Thyroid gland (tissue), 4 donors: Measurements from ENCODE around the gene PROK1. TPM values are rescaled to one million over a fixed set of nuclear protein-coding genes. Genes with fewer than 3 reads are reported as not detected.

Experiments
- DNase-seq, 2 donors: peaks; one replicate each; pipeline ENCODE4 v3.0.0-alpha.2; 2019
- H3K27ac ChIP-seq, 3 donors: fragments of 200-600 bp; sonication (generic); 1 replicate in 2 of 3; 2 replicates in 1 of 3; pipeline ENCODE4 v1.5.1; 2016 to 2019; ENCODE audit warnings: mild to moderate bottlenecking in 1 of 3, moderate library complexity in 1 of 3
- H3K27me3 ChIP-seq: fragments of 200-600 bp; sonication (generic); one replicate; pipeline ENCODE4 v1.5.1; 2019
- H3K36me3 ChIP-seq, 2 donors: fragments of 200-600 bp; sonication (generic); one replicate each; pipeline ENCODE4 v1.5.1; 2016 to 2019
- H3K4me1 ChIP-seq, 2 donors: fragments of 200-600 bp; sonication (generic); one replicate each; pipeline ENCODE4 v1.5.1; 2017 to 2019
- H3K4me3 ChIP-seq, 3 donors: fragments of 200-600 bp; sonication (generic); replicated peaks in 1 of 3; 1 replicate in 2 of 3; 2 replicates in 1 of 3; pipeline ENCODE4 v1.5.1; 2016; ENCODE audit warnings: mild to moderate bottlenecking in 1 of 3
- H3K9me3 ChIP-seq: fragments of 200-600 bp; sonication (generic); one replicate; pipeline ENCODE4 v1.5.1; 2017
- POLR2A ChIP-seq, 2 donors: fragments of 450-650 bp; IDR thresholded peaks; one replicate each; pipeline ENCODE4 v1.6.1; 2017; ENCODE audit warnings: antibody characterized with exemption in 2 of 2, mild to moderate bottlenecking in 2 of 2, moderate library complexity in 1 of 2
- WGBS, 2 donors: methylation state at CpG; one replicate each; pipeline ENCODE4 v1.1.5; 2017; 5-methylcytosine and 5-hydroxymethylcytosine counted together
- intact Hi-C: fragments of 100-400 bp; cut with DNase I; formaldehyde crosslinking; loops from one replicate; pipeline ENCODE4 v1.15.1; 2023
- total RNA-seq, 4 donors: library from RNA; depleted of rRNA; stranded (reverse); fragments of >200 nt; gene quantifications; one replicate each; pipeline ENCODE4 v1.2.3, GENCODE V29; 2016
- TF ChIP-seq, protein P1 (sequence below), 6 experiments: fragments of 200-600 bp in 3 of 6; fragments of 450-650 bp in 3 of 6; sonication (generic) in 3 of 6; IDR thresholded peaks; one replicate each; pipeline ENCODE4 v1.5.1; 2016 to 2019; ENCODE audit warnings: antibody characterized with exemption in 6 of 6, mild to moderate bottlenecking in 2 of 6, inconsistent platforms in 1 of 6, moderate library complexity in 1 of 6

The PROK1 gene
- total RNA-seq, 4 donors from 2014 or later, result 0.33 TPM; not detected in 3

DNA sequence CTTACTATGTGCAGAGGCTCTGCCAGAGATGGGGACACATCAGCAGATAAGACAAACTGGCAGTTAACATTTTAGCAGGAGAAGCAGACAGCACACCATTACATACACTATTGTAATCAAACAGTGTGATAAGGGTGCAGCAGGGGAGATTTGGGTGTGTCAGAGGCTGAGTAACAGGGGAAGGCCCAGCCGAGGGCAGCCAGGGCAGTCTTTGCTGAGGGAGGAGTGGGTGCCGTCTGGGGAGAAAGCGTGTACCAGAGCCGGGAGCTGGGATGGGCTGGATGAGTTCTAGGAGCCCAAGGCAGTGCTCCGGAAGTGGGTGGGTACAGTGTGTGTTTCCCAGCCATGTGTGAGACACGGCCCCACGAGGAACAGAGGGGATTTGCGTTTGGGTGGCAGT, 36.8 kb downstream of the PROK1 start:
- Histone ChIP-seq H3K27me3 (no peaks in the 10 kb centered on the region), H3K4me1 (no peaks in the 10 kb centered on the region), H3K4me3 (no peak overlapping the region), H3K27ac (no peak overlapping the region), H3K36me3 (no peaks in the 10 kb centered on the region), H3K9me3 (no peaks in the 10 kb centered on the region)
- 61 to 63% methylated on average over 6 to 8 of the region's 8 CpGs for WGBS, 2 donors
- DNase-seq, result no peak
- intact Hi-C loops, result no loop called here
- TF ChIP-seq, protein P1, sequence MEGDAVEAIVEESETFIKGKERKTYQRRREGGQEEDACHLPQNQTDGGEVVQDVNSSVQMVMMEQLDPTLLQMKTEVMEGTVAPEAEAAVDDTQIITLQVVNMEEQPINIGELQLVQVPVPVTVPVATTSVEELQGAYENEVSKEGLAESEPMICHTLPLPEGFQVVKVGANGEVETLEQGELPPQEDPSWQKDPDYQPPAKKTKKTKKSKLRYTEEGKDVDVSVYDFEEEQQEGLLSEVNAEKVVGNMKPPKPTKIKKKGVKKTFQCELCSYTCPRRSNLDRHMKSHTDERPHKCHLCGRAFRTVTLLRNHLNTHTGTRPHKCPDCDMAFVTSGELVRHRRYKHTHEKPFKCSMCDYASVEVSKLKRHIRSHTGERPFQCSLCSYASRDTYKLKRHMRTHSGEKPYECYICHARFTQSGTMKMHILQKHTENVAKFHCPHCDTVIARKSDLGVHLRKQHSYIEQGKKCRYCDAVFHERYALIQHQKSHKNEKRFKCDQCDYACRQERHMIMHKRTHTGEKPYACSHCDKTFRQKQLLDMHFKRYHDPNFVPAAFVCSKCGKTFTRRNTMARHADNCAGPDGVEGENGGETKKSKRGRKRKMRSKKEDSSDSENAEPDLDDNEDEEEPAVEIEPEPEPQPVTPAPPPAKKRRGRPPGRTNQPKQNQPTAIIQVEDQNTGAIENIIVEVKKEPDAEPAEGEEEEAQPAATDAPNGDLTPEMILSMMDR (IDR thresholded peaks at IDR 0.05), result no peak
- no peak for TF ChIP-seq POLR2A (IDR thresholded peaks at IDR 0.05)

DNA sequence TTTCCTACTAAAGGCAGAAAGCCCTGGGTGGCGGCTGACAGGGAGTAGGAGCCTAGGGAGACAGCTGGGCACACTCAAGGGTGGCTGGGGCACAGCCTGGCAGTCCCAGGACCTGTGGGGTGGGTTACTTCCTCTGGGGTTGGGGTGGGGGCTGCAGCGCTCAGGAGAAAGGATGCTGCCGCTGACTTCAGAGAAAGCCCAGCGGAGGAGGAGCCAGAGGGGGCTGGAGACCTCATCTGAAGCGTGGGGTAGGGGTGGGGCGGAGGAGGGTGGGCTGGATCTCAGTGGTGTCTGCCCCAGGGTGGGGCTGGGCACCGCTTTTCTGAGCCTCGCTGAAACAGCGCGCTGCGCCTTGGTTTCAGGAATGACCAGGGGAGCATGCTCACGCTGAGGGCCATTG, 37.2 kb downstream of the PROK1 start:
- Histone ChIP-seq H3K27ac (no peak overlapping the region), H3K27me3 (no peaks in the 10 kb centered on the region), H3K36me3 (no peaks in the 10 kb centered on the region), H3K9me3 (no peaks in the 10 kb centered on the region), H3K4me1 (no peaks in the 10 kb centered on the region), H3K4me3 (no peak overlapping the region)
- TF ChIP-seq, protein P1 (IDR thresholded peaks at IDR 0.05), result no peak
- no peak for TF ChIP-seq POLR2A (IDR thresholded peaks at IDR 0.05)
- intact Hi-C loops, result no loop called here
- WGBS, 2 donors, result 83 to 89% methylated on average over 4 to 10 of the region's 12 CpGs
- no peak for DNase-seq

DNA sequence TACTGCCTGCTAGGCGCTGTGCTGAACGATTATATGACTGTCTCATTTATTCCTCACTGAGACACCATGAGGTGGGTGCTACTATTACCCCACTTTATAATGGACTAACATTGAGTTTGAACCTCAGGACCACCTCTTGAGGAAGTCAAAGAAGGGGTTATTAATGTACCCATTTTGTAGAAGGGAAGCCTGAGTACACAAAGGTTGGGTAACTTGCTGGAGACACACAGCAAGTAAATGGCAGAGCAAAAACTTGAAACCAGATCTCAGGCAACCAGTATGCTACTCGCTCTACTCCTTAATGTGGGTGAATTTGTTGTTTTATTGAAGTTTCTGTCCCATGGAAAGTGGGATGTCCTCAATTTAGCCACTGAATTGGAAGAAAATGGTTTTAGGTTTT, 37.9 kb downstream of the PROK1 start:
- Histone ChIP-seq H3K4me3 (no peak overlapping the region), H3K27ac (no peak overlapping the region), H3K4me1 (no peaks in the 10 kb centered on the region), H3K27me3 (no peaks in the 10 kb centered on the region), H3K9me3 (no peaks in the 10 kb centered on the region), H3K36me3 (no peaks in the 10 kb centered on the region)
- intact Hi-C loops, result no loop called here
- TF ChIP-seq, protein P1 (IDR thresholded peaks at IDR 0.05), result no peak
- TF ChIP-seq POLR2A (IDR thresholded peaks at IDR 0.05), result no peak
- WGBS, 2 donors, result 66 to 67% methylated on average over 3 of the region's 3 CpGs
- no peak for DNase-seq

DNA sequence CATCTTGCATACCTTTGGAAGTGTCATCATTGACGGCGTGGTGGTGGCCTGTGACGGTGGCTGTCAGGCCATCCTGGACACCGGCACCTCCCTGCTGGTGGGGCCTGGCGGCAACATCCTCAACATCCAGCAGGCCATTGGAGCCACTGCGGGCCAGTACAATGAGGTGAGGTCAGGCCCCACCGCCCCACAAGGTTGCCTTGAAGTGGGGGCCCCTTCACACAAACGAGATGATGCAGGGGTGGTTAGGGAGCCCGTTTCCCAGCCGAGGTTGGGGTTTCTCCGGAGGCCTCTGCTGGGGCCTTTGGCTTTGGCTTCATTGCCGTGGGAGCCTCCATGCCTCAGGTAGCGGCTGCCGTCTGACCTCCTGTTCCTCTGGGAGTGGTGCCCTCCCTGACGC, 38.5 kb downstream of the PROK1 start:
- Histone ChIP-seq H3K9me3 (no peaks in the 10 kb centered on the region), H3K36me3 (no peaks in the 10 kb centered on the region), H3K4me3 (no peak overlapping the region), H3K27ac (no peak overlapping the region), H3K27me3 (no peaks in the 10 kb centered on the region), H3K4me1 (no peaks in the 10 kb centered on the region)
- DNase-seq, result no peak
- no peak for TF ChIP-seq POLR2A (IDR thresholded peaks at IDR 0.05)
- TF ChIP-seq, protein P1 (IDR thresholded peaks at IDR 0.05), result no peak
- WGBS, 2 donors, result 80 to 94% methylated on average over 8 to 14 of the region's 15 CpGs
- intact Hi-C loops, result no loop called here

DNA sequence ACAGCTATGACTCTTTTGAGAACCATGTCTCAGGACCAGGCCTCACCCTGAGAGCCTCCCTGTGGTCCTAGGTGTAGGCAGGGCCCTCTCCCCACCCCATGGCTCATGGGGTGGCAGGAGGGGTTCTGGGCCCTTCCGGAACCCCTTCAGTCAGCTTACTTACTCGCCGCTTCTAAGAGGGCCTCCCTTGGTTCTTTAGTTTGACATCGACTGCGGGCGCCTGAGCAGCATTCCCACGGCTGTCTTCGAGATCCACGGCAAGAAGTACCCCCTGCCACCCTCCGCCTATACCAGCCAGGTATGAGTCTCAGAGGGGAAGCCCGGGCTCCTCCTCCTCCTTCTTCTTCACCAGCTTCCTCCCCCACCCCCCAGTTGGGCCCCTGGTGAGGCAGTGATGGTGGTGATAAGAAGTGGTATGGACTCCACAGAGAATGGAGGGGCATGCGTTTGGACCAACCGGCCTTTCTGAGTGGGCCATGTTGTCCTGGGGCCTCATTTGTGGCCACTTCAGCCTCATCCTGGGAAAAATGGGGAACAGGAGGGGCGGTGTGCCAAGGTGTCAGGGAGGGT, 39.1 kb downstream of the PROK1 start:
- H3K27ac ChIP-seq, result no peak overlapping the region
- intact Hi-C loops, result loop anchor here (10.0 kb wide), 1 partner anchor 285 kb away; no protein-coding TSS in a partner anchor
- H3K4me3 ChIP-seq, result no peak overlapping the region
- H3K27me3 ChIP-seq, result no peaks in the 10 kb centered on the region
- TF ChIP-seq POLR2A (IDR thresholded peaks at IDR 0.05), result no peak
- TF ChIP-seq, protein P1 (IDR thresholded peaks at IDR 0.05), result no peak
- no peaks in the 10 kb centered on the region for H3K4me1 ChIP-seq
- DNase-seq, result no peak
- H3K36me3 ChIP-seq, result no peaks in the 10 kb centered on the region
- no peaks in the 10 kb centered on the region for H3K9me3 ChIP-seq
- WGBS, 2 donors, result 76 to 78% methylated on average over 13 to 14 of the region's 14 CpGs
